Astrocyte (in vitro differentiated cells and primary cell): ENCODE measurements around the gene SAMD5.

Experiments used
- EZH2 ChIP-seq: IDR thresholded peaks from 2 replicates; pipeline ENCODE4 v1.6.1; 2012; ENCODE audit warnings: mild to moderate bottlenecking, low read length, inconsistent platforms; ENCODE audit not compliant: insufficient read depth
- TF ChIP-seq, protein P1 (sequence below): IDR thresholded peaks from 2 replicates; pipeline ENCODE4 v1.5.1; 2011; ENCODE audit warnings: low read depth, mild to moderate bottlenecking, inconsistent platforms, low read length, moderate library complexity; ENCODE audit not compliant: insufficient read depth

DNA sequence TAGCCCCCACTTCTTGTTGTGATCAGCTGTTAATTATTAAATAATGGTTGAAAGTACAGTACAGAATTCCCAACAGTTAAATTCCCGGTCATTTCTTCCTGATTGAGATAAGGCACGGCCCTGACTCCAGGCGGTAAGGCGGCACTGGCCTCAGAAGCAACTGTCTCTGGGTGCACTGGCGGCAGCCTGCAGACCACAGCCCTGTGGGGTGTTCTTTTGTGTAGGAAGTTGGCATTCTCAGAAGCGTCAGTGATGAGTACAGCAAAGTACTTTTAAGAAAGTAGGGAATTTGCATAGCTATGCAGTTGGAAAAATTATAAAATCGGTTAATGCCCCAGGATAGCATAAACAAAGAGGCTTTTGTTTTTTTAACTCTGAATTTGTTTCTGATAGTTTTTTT is 50.5 kb downstream of the SAMD5 start:
- TF ChIP-seq, protein P1, sequence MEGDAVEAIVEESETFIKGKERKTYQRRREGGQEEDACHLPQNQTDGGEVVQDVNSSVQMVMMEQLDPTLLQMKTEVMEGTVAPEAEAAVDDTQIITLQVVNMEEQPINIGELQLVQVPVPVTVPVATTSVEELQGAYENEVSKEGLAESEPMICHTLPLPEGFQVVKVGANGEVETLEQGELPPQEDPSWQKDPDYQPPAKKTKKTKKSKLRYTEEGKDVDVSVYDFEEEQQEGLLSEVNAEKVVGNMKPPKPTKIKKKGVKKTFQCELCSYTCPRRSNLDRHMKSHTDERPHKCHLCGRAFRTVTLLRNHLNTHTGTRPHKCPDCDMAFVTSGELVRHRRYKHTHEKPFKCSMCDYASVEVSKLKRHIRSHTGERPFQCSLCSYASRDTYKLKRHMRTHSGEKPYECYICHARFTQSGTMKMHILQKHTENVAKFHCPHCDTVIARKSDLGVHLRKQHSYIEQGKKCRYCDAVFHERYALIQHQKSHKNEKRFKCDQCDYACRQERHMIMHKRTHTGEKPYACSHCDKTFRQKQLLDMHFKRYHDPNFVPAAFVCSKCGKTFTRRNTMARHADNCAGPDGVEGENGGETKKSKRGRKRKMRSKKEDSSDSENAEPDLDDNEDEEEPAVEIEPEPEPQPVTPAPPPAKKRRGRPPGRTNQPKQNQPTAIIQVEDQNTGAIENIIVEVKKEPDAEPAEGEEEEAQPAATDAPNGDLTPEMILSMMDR = no peak
- no peak for TF ChIP-seq EZH2
